Stimulated activated CD8-positive, alpha-beta memory T cell treated with anti-CD3 and anti-CD28 coated beads, Interleukin-2, amount 100 ng/mL, for 48 hours (primary cell): ENCODE data around the gene NAT8.
"Not testable (repeated sequence)": the region's sequence is repeated elsewhere in the genome, so short reads cannot be mapped to it uniquely, and the experiment has no call there.

ENCODE experiments used
- DNase-seq, 2 donors: peaks; one replicate each; pipeline ENCODE4 v3.0.0-alpha.2; 2020; ENCODE audit warnings: low read depth in 2 of 2

NAT8 gene

DNA sequence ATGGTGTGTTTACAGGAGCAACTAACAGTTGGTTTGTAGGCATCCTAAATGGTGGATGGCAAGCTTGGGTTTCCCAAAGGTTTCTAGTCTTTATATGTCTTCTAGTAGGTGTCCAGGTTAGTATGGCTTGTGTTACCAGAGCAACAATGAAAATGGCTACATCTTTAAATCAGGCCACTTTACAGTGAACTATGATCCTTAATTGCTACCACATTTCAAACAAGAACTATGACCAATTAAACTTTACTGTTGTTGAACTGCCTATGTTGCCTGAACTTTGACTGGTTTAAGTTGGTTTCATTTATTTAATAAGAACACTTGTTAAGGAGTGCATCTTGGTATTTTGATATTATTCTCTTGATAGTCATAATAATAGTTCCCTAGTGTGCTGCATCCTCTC lies 5.2 kb downstream of the NAT8 start:
- DNase-seq, result not testable (repeated sequence)

GRCh38 chr2:73630662-73631266 lies 11.5 kb downstream of the NAT8 start:
- DNase-seq, result not testable (repeated sequence)

- not testable (repeated sequence) for DNase-seq
Observed at GRCh38 chr2:73628493-73628892, 13.7 kb downstream of the NAT8 start.

GRCh38 chr2:73626237-73626636 lies 16.0 kb downstream of the NAT8 start:
- not testable (repeated sequence) for DNase-seq

DNA sequence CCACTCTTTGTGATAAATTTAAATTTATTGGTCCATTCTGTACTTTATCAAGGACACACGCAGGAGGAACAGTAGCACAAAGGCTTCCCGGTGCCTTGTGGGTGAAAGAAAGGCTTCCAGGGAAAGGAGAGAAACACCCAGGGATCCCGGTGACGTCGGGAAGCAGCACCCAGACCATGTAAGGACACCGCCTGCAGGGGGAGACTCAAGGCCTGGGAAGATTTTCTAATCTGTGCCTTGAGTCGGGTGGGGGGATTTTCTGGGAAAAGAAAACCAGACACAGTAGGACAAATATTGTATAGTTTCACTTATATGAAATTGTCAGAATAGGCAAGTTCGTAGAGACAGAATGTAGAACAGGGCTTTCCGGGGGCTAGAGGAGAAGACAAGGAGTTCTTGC lies 17.6 kb downstream of the NAT8 start:
- not testable (repeated sequence) for DNase-seq

GRCh38 chr2:73624036-73624435 lies 18.2 kb downstream of the NAT8 start:
- DNase-seq, result not testable (repeated sequence)

- not testable (repeated sequence) for DNase-seq
Observed at GRCh38 chr2:73619925-73620324, 22.3 kb downstream of the NAT8 start.

- no peak for DNase-seq
Observed at GRCh38 chr2:73614997-73615396, 27.2 kb downstream of the NAT8 start.

- DNase-seq, result no peak
Observed at GRCh38 chr2:73614105-73614504, 28.1 kb downstream of the NAT8 start.

DNA sequence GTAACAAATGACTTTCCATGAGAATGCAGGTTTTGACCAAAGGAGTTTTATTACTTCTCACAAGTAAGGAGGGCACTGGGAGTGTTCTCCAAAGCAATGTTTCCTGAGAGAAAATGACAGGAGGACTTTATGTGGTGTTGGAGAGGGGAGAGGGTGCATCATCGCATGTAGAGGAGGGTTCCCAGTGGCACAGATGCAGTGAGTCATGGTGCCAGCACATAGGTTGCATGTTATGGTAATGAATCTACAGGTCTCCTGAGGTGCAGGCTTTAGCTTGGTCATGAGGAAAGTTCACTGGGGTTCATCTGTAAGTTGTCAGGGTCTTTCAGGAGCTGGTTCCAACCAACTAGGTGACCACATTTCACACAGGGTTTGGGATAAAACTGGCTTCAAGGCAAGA lies 30.4 kb downstream of the NAT8 start:
- DNase-seq, result no peak

DNA sequence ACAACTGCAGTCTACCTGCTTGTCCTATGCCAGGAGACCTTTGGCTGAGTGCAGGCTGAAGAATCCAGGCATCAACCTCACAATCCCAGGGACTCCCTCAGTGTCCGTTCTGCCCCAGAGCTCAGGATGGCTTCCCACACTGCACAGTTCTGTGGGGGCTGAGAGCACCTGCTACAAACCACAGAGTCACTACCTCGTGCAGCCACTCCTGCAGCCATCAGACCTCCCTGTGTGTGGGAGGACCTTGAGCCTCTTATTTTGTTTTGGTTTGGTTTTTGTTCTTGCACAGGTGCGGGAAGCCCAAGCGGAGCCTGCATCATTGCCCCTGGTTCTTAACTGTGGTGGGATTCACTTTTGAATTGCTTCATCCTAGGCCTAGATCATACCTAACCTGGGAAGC lies 31.0 kb downstream of the NAT8 start:
- no peak for DNase-seq

DNA sequence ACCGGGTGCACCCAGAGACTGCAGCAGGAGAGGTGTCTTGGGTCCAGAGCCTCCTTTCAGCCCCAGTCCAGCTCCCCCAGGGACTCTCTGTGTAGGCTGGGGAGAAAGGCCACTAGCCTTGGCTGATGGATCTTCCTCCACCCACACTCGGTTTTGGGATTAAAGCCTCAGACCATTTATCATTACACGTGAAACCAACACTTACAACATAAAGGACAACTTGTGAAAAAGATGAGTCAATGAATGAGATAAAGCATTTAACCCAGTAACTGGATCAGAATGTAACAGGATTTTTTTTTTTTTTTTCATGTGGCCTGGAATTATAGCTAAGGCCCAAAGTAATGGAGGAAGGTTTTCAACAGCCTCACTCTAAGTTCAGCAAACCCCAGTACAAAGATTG lies 32.1 kb downstream of the NAT8 start:
- no peak for DNase-seq

DNA sequence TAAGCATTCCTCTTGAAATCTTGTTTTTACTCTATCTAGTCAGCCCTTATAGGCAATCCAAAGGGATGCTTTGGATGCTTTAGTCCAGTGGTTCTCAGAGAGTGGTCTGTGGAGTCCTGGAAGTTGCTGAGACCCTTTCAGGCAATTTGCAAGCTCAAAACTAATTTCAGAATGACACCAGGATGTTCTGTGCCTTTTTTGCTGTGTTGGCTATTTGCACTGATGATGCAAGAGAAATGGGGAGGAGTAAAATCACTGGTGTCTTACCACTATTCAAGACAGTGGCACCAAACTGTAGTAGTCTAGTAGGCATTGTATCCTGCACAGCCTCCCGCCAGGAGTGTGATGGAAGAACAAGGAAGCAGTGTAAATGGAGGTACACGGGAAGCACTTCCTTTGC lies 37.6 kb downstream of the NAT8 start:
- not testable (repeated sequence) for DNase-seq

GRCh38 chr2:73603099-73603588 lies 39.1 kb downstream of the NAT8 start:
- not testable (repeated sequence) for DNase-seq

- DNase-seq, result no peak
Observed at GRCh38 chr2:73601780-73602179, 40.4 kb downstream of the NAT8 start.

DNA sequence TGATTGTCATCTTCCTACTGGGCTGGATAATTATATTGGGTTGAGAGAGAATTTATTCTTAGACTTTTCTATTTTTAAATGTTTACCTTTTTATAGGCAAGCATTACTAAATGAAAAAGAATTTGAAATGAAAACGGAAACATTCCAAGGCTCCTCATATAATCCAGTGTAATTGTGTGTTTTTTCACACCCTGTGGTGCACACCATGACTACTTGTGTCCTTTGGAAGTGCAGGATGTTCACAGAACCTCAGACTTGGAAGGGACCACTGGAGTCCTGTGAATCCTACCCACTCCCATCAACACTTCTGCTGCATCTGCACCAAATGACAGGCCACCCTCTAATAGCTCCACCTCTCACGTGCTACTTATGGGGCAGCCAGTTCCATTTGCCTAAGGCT lies 48.0 kb downstream of the NAT8 start:
- DNase-seq, result no peak

- DNase-seq, result no peak
Observed at GRCh38 chr2:73593680-73594079, 48.5 kb downstream of the NAT8 start.
